T-helper 2 cell treated with Interferon-gamma antibody and Interleukin-4, amounts not matched to agents 100 ng/mL and 5 ng/mL, for 36 hours (primary cell): Measurements from ENCODE around the gene TRIM8. TPM values are rescaled to one million over a fixed set of nuclear protein-coding genes. Genes with fewer than 3 reads are reported as not detected.
"Not testable (repeated sequence)": the region's sequence is repeated elsewhere in the genome, so short reads cannot be mapped to it uniquely, and the experiment has no call there.

Experiments
- intact Hi-C: fragments of 100-400 bp; cut with micrococcal nuclease; formaldehyde crosslinking; loops from one replicate; pipeline ENCODE4 v1.15.1; 2023
- total RNA-seq: library from RNA; stranded (reverse); gene quantifications from 2 replicates; pipeline ENCODE4 v1.2.3, GENCODE V29; 2022

TRIM8 gene
- total RNA-seq, 1 donor from 2014 or later, result 53.7 TPM

DNA sequence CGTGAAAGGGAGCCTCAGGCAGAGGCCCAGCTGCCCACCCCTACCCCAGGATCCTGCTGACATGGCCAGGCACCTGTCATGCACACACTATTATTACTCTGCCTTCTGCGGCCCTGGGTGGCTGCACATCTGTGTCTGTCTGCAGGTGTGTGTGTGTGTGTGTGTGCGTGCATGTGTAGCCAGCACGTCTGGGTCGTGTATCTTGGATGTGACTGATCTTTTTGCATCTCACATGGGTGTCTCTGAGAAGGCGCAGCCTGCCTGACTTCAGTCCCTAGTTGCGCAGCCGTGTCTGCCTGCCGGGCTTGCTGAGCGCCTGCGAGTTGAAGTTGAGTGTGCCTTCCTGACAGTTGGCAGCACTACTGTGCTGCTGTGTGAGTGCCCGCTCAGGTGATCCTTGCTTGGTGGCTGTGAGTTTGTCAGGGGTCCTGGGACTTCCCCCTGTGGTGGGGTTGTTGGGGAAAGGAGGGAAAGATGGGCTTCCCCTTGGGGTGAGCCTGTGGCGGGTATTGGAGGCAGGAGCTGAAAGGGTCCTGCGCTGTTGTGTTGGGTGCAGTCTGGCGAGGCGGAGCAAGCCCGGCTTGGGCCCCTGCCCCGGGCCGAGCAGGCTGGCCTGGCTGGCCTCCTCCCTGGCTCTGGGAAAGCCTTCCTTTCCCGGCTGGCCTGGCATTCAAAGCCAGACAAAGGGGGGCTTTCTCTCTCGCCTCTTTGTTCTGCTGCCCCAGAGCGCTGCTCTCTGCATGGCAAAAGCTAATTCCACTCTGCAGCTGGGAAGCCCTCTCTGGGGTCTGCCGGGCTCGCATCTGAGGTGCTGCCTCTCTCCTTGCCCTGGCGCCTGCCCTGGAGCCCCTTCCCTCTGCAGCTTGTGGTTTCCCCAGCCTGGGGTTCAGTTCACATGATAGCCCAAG is 4.9 kb downstream of the TRIM8 start:
- intact Hi-C loops, result loop anchor here (5.0 to 10.0 kb wide), 5 partner anchors 194 to 1737 kb away; partner anchors contain the start of genes C10orf95, GBF1, NT5C2 and OGA

DNA sequence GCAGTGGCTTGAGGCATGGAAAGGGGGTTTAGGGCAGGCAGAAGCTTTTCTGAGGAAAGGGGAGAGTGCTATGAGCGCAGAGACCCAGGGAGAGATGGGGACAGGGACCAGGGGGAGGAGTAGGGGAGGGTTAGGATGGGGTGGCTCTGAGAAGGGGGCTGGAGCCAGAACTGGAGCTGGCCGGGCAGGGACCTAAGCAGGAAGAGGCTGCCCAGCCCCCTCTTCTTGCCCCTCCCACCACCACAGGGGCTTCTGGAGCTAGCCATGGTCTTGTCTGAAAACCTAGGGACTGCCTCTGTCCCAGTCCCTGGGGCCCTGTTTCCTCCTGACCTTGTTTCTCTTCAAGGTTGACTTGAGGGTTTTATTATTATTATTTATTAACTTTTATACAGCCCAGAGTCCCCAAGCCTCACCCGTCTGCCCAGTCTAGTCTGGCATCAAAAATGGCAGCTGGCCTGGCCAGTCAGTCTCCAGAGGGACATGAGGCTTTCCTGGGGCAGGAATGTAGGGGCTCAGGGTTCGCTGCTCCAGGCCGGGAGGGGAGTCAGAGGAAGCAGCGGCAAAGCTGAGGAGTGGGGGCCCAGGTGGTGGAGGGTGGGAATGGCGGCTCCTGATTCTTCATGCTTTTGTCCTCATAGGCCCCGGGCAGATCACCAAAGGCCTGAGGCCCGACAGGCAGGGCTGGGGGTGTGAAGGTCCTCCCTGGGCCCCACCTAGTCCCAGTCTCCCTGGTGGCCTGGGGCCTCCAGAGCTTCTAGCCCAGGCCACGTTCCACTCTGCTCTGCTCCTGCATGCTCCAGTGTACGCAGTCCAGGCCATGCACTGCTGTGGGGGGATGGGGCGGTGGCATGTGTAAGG is 5.7 kb downstream of the TRIM8 start:
- intact Hi-C loops, result loop anchor here (5.0 to 10.0 kb wide), 5 partner anchors 195 to 1738 kb away; partner anchors contain the start of genes C10orf95, GBF1, NT5C2 and OGA

DNA sequence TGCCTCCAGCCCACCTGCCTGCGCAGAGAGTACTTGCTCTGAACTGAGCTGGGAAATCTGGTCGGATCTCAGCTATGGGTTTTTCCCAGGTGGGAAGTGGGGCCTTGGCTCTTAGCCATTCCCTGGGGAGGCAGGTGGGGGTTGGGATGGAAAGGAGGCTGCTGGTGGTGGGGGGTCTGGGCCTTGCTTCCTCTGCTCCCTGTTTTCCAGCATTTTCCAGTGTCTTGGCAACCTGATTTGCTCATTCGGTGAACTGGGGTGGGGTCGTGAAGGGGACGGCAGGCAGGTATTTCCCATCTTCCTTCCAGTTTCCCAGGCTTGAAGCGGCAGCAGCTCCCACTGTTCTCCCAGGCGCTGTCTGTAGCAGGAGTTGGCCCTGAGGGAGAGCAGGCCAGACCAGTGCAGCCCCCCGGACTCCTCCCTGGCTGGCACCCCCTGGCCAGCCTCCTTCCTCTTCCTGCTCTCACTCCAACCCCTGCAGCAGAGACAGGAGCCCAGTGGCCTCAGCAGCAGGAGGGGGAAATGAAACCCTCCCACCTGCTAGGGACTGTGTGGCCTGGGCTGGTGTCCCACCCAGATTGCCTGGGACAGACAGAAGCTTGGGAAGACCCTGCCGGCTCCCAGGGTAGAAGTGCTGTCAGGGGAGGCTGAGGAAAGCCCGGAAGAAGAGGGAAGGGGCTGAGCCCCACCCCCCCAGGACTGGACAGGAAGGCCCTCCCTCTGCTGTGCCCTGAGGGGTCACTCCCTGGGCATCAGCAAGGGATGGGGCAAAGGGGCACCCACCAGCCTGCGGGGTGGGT is 6.6 kb downstream of the TRIM8 start:
- intact Hi-C loops, result no loop called here

DNA sequence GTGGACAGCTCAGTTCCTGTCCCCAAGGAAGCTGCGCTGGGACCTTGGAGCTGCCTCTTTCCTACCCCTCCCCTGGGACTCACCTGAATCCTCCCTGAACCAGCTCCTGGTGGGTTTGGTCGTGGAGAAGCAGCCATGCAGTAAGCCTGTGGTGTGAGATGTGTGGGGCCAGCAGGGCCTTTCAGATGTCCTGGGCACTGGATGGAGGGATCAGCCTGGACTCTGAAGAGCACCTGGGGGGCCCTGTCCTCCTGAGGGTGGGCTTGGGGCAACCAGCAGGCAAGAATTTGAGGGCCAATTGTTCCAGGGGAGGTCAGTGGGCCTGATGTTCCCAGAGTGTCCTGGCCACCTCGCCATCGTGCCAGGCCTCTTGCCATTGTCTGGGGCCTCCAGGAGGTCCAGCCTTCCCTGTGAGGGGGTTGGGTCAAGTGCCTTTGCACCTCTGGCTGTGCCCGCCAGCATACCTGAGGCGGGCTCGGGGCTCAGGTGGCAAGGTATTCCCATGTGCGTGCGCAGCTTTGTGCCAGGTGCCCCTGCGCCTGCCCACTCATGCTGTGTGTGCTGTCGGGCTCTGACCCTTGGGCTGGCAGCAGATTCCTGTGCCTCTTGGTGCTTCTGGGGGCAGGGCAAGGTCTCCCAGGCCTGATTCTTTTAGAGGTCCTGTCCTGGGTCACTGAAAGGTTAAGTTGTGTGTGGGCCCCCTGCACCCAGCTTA is 7.3 kb downstream of the TRIM8 start:
- intact Hi-C loops, result no loop called here

DNA sequence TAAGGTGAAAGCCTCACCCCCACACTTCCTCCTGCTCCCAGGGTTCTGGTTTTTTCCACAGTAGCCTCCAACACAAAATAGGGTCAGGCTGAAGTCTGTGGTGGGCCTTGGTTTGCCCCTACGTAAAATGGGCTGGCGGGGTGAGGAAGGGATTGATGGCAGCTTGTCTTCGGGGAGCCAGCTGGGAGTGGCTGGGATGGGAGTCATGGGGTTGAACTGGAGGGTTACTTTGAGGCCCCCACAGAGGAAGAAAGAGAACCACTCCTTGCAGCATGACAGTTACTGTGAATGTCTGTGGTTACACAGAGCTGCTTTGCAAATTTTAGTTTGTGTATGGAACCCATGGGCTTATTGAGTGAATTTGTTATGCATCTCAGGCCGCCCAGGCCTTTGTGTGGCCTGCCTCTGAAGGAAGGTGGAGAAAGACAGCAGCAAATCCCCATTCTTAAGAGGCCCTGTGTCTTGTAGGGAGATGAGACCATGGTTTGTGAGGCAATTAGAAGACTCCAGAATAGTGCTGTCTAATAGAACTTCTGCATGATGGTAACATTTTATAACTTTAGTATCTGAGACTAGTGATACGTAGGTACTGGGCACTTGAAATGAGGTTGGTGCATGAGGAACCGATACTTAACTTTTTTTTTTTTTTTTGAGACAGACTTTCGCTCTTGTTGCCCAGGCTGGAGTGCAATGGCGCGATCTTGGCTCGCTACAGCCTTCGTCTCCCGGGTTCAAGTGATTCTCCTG is 8.1 kb downstream of the TRIM8 start:
- intact Hi-C loops, result no loop called here

DNA sequence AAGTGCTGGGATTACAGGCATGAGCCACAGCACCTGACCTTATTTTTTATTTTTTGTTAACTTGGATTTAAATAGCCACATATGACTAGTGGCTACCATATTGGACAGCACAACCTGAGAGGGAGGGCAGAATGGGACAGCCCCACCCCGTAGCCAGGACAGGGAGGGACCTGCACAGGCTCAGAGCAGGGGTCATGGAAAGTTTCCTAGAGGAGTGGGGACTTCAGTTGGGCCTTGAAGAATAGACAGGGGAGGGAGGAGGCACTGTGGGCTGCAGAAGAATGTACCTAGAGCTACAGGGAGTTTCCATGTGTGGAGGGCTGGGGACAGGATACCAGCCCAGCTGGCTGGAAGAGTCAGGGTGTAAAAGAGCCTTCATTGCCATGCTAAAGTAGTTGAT is 8.8 kb downstream of the TRIM8 start:
- intact Hi-C loops, result no loop called here

DNA sequence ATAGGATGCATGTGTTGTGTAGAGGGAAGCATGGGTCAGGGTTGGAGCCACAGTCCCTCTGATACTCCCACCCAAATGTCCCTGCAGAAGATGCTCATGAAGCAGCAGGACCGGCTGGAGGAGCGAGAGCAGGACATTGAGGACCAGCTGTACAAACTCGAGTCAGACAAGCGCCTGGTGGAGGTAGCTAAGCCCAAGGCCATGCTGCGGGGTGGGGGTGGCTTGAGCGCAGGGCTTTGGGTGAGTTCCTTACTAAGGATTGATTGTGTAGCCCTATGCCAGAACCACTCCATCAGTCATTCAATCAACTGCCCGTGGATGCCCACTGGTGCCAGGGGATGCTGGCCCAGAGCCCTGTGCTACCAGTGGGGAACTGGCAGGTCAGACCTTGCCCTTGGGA is 10.3 kb downstream of the TRIM8 start:
- intact Hi-C loops, result no loop called here

DNA sequence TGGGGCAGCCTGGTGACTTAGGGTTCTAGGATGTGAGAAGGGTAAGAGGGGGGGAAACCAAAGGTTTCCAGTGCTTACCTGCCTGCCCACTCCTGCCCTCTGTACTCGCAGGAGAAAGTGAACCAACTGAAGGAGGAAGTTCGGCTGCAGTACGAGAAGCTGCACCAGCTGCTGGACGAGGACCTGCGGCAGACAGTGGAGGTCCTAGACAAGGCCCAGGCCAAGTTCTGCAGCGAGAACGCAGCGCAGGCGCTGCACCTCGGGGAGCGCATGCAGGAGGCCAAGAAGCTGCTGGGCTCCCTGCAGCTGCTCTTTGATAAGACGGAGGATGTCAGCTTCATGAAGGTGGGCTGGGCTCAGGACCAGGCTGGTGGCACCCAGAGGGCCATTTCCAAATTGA is 10.7 kb downstream of the TRIM8 start:
- intact Hi-C loops, result no loop called here

DNA sequence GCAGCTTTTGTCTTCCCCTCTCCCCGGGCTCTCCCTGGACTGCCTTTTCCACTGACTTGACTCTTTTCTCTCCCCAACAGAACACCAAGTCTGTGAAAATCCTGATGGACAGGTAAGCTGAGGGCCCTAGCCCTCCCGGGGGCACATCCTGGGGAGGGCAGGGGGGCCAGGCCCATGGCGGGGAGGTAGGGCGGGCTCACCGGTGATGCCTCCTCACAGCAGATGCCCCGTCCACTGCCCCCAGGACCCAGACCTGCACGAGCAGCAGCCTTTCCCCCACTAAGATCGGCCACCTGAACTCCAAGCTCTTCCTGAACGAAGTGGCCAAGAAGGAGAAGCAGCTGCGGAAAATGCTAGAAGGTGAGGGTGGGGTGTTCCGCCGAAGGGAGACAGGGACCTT is 11.7 kb downstream of the TRIM8 start:
- intact Hi-C loops, result no loop called here

DNA sequence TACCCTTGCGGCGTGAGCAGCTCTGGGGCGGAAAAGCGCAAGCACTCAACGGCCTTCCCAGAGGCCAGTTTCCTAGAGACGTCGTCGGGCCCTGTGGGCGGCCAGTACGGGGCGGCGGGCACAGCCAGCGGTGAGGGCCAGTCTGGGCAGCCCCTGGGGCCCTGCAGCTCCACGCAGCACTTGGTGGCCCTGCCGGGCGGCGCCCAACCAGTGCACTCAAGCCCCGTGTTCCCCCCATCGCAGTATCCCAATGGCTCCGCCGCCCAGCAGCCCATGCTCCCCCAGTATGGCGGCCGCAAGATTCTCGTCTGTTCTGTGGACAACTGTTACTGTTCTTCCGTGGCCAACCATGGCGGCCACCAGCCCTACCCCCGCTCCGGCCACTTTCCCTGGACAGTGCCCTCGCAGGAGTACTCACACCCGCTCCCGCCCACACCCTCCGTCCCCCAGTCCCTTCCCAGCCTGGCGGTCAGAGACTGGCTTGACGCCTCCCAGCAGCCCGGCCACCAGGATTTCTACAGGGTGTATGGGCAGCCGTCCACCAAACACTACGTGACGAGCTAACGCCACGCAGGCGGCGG is 12.6 kb downstream of the TRIM8 start:
- intact Hi-C loops, result no loop called here

DNA sequence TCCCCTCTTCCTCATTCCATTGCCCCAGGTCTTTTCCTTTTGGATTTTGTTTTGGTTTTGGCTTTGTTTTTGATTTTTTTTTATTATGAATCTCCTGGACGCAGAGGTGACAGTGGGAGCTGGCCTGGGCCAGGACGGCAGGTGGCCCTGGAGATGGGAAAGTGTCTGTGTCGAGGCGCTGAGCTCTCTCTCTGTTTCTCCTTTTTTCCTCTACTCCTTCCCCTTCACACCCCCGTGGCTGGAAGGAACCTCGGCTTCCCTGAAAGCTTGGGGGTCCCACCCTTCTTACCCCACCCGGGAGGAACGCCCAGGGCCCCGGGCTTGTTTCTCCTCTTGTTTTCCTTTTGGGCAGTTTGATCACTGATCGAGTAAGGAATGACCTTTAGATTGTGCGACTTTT is 13.2 kb downstream of the TRIM8 start:
- intact Hi-C loops, result no loop called here

DNA sequence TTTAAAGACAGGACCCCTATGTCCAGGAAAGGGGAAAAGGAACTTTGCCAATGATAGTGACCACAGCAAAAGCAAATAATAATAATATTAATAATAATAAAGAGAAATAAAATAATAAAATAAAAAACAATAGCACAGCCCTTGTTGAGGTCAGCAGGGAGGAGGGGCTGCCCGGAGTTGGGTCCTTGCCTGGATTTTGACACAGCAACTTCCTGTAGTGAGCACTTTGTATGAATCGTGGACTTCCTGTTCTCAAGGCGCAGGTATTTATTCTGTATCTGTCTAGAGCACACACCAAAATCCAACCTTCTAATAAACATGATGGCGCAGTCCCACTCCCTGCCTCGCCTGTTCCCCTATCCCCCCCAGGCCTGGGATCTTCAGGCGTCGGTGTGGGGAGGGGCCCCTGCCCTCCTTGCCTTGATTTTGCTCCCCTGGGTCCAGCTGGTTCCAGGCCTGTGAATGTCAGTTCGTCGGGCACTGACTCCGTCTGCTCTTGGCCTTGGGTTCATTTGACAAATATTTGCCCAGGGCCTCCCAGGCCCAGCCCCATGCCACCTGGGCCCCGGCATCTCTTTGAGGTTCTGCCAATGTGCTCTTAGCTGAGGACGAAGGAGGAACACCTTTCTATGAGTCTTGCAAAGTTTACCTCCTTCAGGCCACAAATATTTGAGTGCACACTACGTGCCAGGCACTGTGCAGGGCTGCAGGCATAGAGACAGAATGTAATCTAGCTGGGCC is 13.9 kb downstream of the TRIM8 start:
- intact Hi-C loops, result no loop called here

DNA sequence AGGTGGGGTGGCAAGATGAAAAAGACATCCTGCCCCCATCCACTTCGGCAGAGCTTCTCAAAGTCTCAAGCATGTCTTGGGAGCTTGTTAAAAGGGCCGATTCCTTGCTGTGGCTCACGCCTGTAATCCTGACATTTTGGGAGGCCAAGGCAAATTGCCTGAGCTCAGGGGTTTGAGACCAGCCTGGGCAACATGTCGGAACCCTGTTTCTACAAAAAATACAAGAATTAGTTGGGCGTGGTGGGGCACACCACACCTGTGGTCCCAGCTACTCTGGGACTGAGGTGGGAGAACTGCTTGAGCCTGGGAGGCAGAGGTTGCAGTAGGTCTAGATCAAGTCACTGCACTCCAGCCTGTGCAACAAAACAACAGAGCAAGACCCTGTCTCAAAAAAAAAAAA is 14.5 kb downstream of the TRIM8 start:
- intact Hi-C loops, result no loop called here

DNA sequence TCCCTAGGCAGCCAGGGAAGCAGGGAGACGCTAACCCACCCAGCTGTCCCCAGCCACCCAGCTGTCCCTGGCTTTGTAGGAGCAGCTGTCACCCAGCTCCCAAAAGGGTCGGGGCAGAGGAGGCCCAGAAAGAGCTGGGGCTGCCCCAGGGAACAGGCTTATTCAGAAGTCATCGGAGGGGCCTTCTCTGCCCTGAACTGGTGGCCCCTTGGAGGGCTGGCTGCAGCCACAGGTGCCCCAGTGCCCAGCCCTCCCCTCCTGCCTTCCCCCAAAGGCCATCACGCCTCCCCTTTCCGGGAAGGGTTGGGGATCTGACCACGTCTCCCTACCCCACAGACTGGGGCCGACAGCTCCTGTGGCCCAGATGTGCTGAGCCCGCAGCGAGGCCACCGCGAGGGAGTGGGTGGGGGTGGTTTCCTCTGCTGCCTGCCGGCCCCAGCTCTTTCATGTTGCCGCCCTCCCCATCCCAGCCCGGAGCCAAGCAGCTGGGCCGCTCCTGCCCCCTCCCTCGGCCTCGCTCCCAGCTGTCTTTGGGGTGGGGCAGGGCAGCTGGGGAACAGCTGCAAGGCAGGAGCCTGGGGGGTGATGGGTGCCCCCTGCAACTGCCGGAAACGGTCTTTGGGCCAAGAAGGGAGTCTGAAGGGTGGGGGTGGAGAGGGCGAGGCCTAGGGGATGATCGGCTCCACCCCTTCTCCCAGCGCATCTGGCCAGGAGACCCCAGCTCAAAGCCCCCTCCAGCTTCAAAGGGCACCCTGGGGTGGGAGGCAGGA is 16.8 kb downstream of the TRIM8 start:
- intact Hi-C loops, result loop anchor here (1.0 kb wide), 1 partner anchor 15 kb away; no protein-coding TSS in a partner anchor

DNA sequence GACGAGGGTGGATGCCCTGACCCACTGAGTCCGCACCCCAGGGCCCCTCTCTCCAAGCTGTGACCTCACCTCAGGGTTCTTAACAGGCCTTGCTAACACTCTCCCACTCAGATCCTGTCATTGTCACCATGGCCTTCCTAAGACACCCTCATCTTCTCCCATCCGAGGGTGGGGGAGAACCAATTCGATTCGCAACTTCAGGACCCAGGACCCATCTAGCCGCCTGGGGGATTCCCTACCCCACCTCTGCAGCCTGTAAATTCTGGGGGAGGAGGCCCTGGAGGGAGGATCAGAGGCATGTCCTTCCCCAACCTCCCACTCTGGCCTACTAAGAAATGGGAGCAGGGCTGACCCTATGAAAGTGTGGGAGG is 17.4 kb downstream of the TRIM8 start:
- intact Hi-C loops, result loop anchor here (1.0 kb wide), 1 partner anchor 15 kb away; no protein-coding TSS in a partner anchor

DNA sequence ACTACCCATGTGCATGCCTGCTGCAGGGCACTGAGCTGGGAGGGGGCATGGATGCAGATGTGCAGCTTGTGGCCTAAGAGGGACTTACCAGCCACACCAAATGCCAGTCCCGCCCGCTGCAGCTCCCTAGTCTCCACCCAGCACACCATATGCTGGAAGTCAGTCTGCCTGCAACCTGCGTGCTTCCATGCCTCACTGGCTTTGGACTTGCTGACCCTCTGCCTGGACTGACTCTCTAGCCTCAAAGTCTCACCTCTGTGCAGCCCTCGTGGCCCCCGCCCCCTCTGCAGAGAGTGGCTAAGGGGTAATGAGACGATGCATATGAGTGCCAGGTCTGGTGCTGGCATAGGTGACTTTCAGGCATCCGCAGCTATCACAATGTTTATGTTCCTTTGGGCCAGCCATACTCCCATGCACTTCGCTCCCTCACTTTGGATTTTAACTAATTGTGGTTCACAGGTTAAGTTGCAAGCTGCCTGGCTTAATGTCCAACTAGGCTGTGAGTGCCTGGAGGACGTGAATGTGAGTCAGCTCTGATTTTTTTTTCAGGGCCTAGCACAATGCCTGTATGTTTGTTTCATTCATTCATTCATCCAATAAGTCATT is 21.7 kb downstream of the TRIM8 start:
- intact Hi-C loops, result no loop called here

DNA sequence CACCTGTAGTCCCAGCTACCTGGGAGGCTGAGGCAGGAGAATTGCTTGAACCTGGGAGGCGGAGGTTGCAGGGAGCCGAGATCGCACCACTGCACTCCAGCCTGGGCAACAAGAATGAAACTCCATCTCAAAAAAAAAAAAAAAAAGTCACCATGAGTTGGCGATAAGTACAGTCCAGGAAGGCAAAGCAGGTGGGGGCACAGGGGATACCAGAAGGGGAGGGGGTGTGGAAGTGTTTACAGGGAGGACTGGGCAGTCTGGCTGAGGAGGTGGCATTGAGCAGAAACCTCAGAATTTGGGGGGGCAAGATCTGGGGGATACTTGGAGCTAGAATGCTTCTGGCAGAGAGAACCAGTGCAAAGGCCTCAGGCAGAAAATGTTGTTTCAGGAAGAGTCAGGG is 23.1 kb downstream of the TRIM8 start:
- intact Hi-C loops, result not testable (repeated sequence)
